ENCODE measurements around the gene AP2B1. TPM values are rescaled to one million over a fixed set of nuclear protein-coding genes. Genes with fewer than 3 reads are reported as not detected.

Gene AP2B1
- total RNA-seq, 1 experiment from 2014 or later: 195 TPM

DNA sequence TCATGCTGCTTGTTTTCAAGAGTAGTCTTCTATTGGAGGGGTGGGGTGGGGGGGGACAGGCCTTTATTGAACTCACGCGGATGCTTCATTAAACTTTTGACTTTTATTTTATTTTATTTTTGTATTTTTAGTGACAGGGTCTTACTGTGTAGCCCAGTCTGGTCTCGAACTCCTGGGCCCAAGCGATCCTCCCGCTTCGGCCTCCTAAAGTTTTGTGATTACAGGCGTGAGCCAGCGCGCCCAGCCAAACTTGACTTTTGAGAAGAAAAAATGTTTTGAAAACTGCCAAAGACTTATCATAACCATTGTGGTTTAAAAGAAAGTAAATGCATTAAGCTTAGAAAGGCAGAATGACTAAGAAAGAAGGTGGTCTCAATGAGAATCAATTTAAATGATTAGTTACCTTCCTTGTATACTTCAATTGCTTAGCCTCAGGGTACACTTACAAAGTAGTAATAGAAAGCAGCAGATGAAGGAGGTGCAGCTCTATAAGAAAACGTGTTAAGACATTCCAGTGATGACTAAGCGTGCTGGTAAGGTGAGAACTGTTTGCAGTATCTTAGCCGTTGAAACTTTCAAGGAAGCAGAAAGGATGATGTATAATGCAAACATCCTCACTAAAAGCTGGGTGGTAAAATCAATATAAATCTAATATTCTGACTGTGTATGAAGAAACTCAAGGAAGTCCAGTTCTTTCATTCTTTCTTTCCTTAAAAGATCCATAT lies 1.2 kb downstream of the AP2B1 start:
- Mint-ChIP-seq H3K27me3 (ENCODE audit: low read depth) (peaks cover 8% of the 10 kb centered on the region), H3K27ac (peak overlapping the region; percentile 100), H3K36me3 (peaks cover 4% of the 10 kb centered on the region; the same call in 1 of the 2 replicates), H3K9me3 (no peaks in the 10 kb centered on the region), H3K4me3 (peak overlapping the region; percentile 100), H3K4me1 (peaks cover 19% of the 10 kb centered on the region)
- CTCF ChIA-PET: interaction anchor here (1.0 to 1.7 kb wide), 2 partner anchors 10 to 159 kb away, joined by 4 to 6 read pairs; partner anchors contain the start of gene PEX12
- TF ChIP-seq ZNF121 (CRISPR knock-in tag; IDR thresholded peaks at IDR 0.05): peak; percentile 61; the same call in 1 of the 2 replicates
- no peak for TF ChIP-seq SP1 (CRISPR knock-in tag; conservative IDR thresholded peaks at IDR 0.05)
- POLR2A ChIA-PET: interaction anchor here (1.3 kb wide), 1 partner anchor 10 kb away, joined by 5 read pairs; the partner anchor contains the start of gene PEX12
- ATAC-seq (no peak), DNase-seq (ENCODE audit: low spot score) (no peak)

DNA sequence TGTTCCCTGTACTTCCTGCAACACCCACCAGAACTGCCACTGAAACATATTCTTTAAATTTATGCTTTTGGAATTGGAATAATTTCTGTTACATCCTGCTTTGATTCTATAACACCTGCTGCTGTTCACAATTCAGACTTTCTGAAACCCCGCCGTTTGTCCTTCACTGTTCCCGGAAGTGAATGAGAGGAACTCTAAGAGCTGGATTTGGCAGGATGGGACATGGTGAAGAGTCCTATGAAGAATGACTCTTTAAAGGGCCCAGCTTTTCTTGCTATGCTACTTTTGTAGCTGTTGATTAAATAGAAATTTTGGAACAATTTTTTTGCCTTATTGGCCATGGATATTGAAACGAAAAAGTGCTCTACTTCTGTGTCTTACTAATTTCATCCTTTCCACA lies 8.9 kb downstream of the AP2B1 start:
- H3K4me1 Mint-ChIP-seq: peaks cover 6% of the 10 kb centered on the region
- ChIA-PET CTCF (interaction anchor here (0.6 to 2.4 kb wide), 29 partner anchors 9 to 455 kb away, joined by 3 to 31 read pairs (median 6); partner anchors contain the start of genes AP2B1, PEX12, RASL10B and TAF15), POLR2A (interaction anchor here (2.3 kb wide), 1 partner anchor 18 kb away, joined by 6 read pairs; the partner anchor contains the start of gene PEX12)
- no peak for DNase-seq (ENCODE audit: low spot score)
- peak overlapping the region; percentile 71; the same call in 1 of the 2 replicates for H3K27ac Mint-ChIP-seq
- peak overlapping the region; percentile 45 for H3K4me3 Mint-ChIP-seq
- H3K9me3 Mint-ChIP-seq: no peaks in the 10 kb centered on the region
- ATAC-seq: no peak
- TF ChIP-seq, protein P1, sequence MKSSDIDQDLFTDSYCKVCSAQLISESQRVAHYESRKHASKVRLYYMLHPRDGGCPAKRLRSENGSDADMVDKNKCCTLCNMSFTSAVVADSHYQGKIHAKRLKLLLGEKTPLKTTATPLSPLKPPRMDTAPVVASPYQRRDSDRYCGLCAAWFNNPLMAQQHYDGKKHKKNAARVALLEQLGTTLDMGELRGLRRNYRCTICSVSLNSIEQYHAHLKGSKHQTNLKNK (CRISPR knock-in tag; IDR thresholded peaks at IDR 0.05): no peak
- H3K27me3 Mint-ChIP-seq (ENCODE audit: low read depth): no peaks in the 10 kb centered on the region
- peaks cover 44% of the 10 kb centered on the region for H3K36me3 Mint-ChIP-seq

DNA sequence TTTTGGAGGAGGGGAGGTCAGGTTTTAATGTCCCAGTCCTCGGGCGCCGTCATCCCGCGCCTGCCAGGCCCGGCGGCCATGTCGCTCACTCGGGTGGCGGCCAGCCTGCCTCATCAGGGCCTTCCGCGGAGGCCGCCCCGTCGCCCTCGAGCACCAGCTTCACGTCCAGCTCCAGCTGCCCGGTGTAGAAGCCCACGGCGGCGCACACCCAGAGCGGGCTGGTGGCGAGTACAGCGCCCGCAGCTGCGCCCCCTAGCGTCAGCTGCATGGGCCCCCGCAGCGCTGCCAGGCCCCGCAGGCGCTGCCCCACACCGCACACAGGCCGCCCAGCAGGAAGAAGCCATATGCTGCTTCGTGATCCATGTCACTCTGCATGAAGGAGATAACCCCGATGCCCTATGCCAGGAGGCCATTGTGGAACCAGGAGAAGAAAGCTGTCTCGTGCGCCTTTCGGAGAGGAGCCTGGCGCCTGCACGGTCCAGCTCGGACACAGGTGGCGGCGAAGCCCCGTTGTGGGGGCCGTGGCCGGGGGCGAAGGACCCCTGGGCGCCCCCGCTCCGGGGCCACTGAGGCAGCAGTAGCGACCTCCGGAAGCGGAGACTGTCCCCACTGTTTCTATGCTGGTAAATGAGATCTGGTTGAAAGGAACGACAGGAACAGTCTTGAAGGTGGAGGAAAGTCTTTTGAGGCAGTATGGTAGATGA lies 9.6 kb downstream of the AP2B1 start:
- Mint-ChIP-seq H3K4me1 (peaks cover 6% of the 10 kb centered on the region), H3K27me3 (ENCODE audit: low read depth) (no peaks in the 10 kb centered on the region), H3K4me3 (peak overlapping the region; percentile 45), H3K27ac (peak overlapping the region; percentile 71; the same call in 1 of the 2 replicates), H3K36me3 (peaks cover 46% of the 10 kb centered on the region), H3K9me3 (no peaks in the 10 kb centered on the region)
- CTCF ChIA-PET: interaction anchor here (0.6 to 2.4 kb wide), 32 partner anchors 9 to 456 kb away, joined by 3 to 31 read pairs (median 5); partner anchors contain the start of genes AP2B1, PEX12, RASL10B and TAF15
- peak; percentile 81 for DNase-seq (ENCODE audit: low spot score)
- POLR2A ChIA-PET: interaction anchor here (0.6 to 2.3 kb wide), 3 partner anchors 15 to 252 kb away, joined by 3 to 6 read pairs (median 6); partner anchors contain the start of gene PEX12
- ATAC-seq: peak; percentile 99
- TF ChIP-seq, protein P2, sequence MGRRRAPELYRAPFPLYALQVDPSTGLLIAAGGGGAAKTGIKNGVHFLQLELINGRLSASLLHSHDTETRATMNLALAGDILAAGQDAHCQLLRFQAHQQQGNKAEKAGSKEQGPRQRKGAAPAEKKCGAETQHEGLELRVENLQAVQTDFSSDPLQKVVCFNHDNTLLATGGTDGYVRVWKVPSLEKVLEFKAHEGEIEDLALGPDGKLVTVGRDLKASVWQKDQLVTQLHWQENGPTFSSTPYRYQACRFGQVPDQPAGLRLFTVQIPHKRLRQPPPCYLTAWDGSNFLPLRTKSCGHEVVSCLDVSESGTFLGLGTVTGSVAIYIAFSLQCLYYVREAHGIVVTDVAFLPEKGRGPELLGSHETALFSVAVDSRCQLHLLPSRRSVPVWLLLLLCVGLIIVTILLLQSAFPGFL (CRISPR knock-in tag; IDR thresholded peaks at IDR 0.05; ENCODE audit: borderline replicate concordance): no peak
- no peak for TF ChIP-seq ATF1 (CRISPR knock-in tag; IDR thresholded peaks at IDR 0.05)
- TF ChIP-seq SP1 (CRISPR knock-in tag; conservative IDR thresholded peaks at IDR 0.05): peak; percentile 49; the same call in 1 of the 2 replicates
- TF ChIP-seq SMAD3 (CRISPR knock-in tag; IDR thresholded peaks at IDR 0.05; ENCODE audit: borderline replicate concordance): no peak
- TF ChIP-seq, protein P3, sequence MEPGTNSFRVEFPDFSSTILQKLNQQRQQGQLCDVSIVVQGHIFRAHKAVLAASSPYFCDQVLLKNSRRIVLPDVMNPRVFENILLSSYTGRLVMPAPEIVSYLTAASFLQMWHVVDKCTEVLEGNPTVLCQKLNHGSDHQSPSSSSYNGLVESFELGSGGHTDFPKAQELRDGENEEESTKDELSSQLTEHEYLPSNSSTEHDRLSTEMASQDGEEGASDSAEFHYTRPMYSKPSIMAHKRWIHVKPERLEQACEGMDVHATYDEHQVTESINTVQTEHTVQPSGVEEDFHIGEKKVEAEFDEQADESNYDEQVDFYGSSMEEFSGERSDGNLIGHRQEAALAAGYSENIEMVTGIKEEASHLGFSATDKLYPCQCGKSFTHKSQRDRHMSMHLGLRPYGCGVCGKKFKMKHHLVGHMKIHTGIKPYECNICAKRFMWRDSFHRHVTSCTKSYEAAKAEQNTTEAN (CRISPR knock-in tag; IDR thresholded peaks at IDR 0.05): no peak
- TF ChIP-seq CREM (CRISPR knock-in tag; IDR thresholded peaks at IDR 0.05): no peak
- no peak for TF ChIP-seq ZNF416 (CRISPR knock-in tag; IDR thresholded peaks at IDR 0.05)
- TF ChIP-seq FOXJ3 (CRISPR knock-in tag; IDR thresholded peaks at IDR 0.05; ENCODE audit: borderline replicate concordance): no peak
- no peak for TF ChIP-seq NR2C2 (CRISPR knock-in tag; IDR thresholded peaks at IDR 0.05)
- no peak for TF ChIP-seq GTF2I (CRISPR knock-in tag; conservative IDR thresholded peaks at IDR 0.05)
- no peak for TF ChIP-seq ZBTB21 (CRISPR knock-in tag; IDR thresholded peaks at IDR 0.05; ENCODE audit: borderline replicate concordance)
- TF ChIP-seq, protein P4, sequence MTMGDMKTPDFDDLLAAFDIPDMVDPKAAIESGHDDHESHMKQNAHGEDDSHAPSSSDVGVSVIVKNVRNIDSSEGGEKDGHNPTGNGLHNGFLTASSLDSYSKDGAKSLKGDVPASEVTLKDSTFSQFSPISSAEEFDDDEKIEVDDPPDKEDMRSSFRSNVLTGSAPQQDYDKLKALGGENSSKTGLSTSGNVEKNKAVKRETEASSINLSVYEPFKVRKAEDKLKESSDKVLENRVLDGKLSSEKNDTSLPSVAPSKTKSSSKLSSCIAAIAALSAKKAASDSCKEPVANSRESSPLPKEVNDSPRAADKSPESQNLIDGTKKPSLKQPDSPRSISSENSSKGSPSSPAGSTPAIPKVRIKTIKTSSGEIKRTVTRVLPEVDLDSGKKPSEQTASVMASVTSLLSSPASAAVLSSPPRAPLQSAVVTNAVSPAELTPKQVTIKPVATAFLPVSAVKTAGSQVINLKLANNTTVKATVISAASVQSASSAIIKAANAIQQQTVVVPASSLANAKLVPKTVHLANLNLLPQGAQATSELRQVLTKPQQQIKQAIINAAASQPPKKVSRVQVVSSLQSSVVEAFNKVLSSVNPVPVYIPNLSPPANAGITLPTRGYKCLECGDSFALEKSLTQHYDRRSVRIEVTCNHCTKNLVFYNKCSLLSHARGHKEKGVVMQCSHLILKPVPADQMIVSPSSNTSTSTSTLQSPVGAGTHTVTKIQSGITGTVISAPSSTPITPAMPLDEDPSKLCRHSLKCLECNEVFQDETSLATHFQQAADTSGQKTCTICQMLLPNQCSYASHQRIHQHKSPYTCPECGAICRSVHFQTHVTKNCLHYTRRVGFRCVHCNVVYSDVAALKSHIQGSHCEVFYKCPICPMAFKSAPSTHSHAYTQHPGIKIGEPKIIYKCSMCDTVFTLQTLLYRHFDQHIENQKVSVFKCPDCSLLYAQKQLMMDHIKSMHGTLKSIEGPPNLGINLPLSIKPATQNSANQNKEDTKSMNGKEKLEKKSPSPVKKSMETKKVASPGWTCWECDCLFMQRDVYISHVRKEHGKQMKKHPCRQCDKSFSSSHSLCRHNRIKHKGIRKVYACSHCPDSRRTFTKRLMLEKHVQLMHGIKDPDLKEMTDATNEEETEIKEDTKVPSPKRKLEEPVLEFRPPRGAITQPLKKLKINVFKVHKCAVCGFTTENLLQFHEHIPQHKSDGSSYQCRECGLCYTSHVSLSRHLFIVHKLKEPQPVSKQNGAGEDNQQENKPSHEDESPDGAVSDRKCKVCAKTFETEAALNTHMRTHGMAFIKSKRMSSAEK (CRISPR knock-in tag; IDR thresholded peaks at IDR 0.05; ENCODE audit: borderline replicate concordance): no peak
- TF ChIP-seq SOX15 (CRISPR knock-in tag; IDR thresholded peaks at IDR 0.05): no peak
- TF ChIP-seq TCF7 (CRISPR knock-in tag; IDR thresholded peaks at IDR 0.05; ENCODE audit: low read depth): 0 out of 2 replicates have a peak, but pooled peaks have one; percentile 23
- no peak for TF ChIP-seq GRHL2 (CRISPR knock-in tag; IDR thresholded peaks at IDR 0.05; ENCODE audit: insufficient replicate concordance, severe bottlenecking)
- TF ChIP-seq ZNF232 (CRISPR knock-in tag; IDR thresholded peaks at IDR 0.05): no peak
- TF ChIP-seq NFATC4 (CRISPR knock-in tag; IDR thresholded peaks at IDR 0.05): no peak
- TF ChIP-seq KAT7 (CRISPR knock-in tag; IDR thresholded peaks at IDR 0.05; ENCODE audit: borderline replicate concordance): no peak
- TF ChIP-seq, protein P5, sequence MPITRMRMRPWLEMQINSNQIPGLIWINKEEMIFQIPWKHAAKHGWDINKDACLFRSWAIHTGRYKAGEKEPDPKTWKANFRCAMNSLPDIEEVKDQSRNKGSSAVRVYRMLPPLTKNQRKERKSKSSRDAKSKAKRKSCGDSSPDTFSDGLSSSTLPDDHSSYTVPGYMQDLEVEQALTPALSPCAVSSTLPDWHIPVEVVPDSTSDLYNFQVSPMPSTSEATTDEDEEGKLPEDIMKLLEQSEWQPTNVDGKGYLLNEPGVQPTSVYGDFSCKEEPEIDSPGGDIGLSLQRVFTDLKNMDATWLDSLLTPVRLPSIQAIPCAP (CRISPR knock-in tag; IDR thresholded peaks at IDR 0.05): no peak
- TF ChIP-seq FOXK1 (CRISPR knock-in tag; IDR thresholded peaks at IDR 0.05): no peak
- TF ChIP-seq ZNF121 (CRISPR knock-in tag; IDR thresholded peaks at IDR 0.05): 0 out of 2 replicates have a peak, but pooled peaks have one; percentile 35
